Hepatocyte (in vitro differentiated cells): ENCODE results near the gene LASP1NB.

ENCODE experiments used
- DNase-seq: peaks from one replicate; pipeline ENCODE4 v3.0.0-alpha.2; 2016; ENCODE audit warnings: low spot score
- H2AFZ ChIP-seq: fragments of 200-600 bp; sonication (generic); 2 replicates; pipeline ENCODE4 v1.6.0; 2016; ENCODE audit warnings: antibody characterized with exemption, mild to moderate bottlenecking
- H3K27ac ChIP-seq: fragments of 200-600 bp; sonication (generic); 2 replicates; pipeline ENCODE4 v1.5.1; 2016; ENCODE audit warnings: mild to moderate bottlenecking
- H3K27me3 ChIP-seq: fragments of 200-600 bp; sonication (generic); 2 replicates; pipeline ENCODE4 v1.6.1; 2016
- H3K36me3 ChIP-seq: fragments of 200-600 bp; sonication (generic); replicated peaks from 2 replicates; pipeline ENCODE4 v1.5.1; 2016; ENCODE audit warnings: low read depth; ENCODE audit not compliant: insufficient read depth
- H3K4me1 ChIP-seq: fragments of 200-600 bp; sonication (generic); 2 replicates; pipeline ENCODE4 v1.5.1; 2016; ENCODE audit warnings: mild to moderate bottlenecking, moderate library complexity; ENCODE audit not compliant: insufficient read depth
- H3K4me2 ChIP-seq: fragments of 200-600 bp; sonication (generic); 2 replicates; pipeline ENCODE4 v1.6.0; 2016
- H3K4me3 ChIP-seq: fragments of 200-600 bp; sonication (generic); 2 replicates; pipeline ENCODE4 v1.5.1; 2016; ENCODE audit warnings: mild to moderate bottlenecking
- H3K79me2 ChIP-seq: fragments of 200-600 bp; sonication (generic); 2 replicates; pipeline ENCODE4 v1.6.0; 2017; ENCODE audit warnings: mild to moderate bottlenecking
- H3K9me2 ChIP-seq: fragments of 200-600 bp; sonication (generic); replicated peaks from 2 replicates; pipeline ENCODE4 v1.6.0; 2017; ENCODE audit warnings: mild to moderate bottlenecking; ENCODE audit not compliant: insufficient read depth
- H3K9me3 ChIP-seq: fragments of 200-600 bp; sonication (generic); 2 replicates; pipeline ENCODE4 v1.5.1; 2016; ENCODE audit warnings: low read depth, mild to moderate bottlenecking
- H4K20me1 ChIP-seq: fragments of 200-600 bp; sonication (generic); 2 replicates; pipeline ENCODE4 v1.6.0; 2016; ENCODE audit warnings: mild to moderate bottlenecking; ENCODE audit not compliant: insufficient read depth, poor library complexity, severe bottlenecking
- CTCF ChIP-seq: fragments of 200-600 bp; sonication (generic); IDR thresholded peaks from 2 replicates; pipeline ENCODE4 v1.5.1; 2016; ENCODE audit warnings: antibody characterized with exemption, mild to moderate bottlenecking; ENCODE audit not compliant: poor library complexity
- EZH2 ChIP-seq: fragments of 200-600 bp; sonication (generic); IDR thresholded peaks from 2 replicates; pipeline ENCODE4 v1.6.1; 2016; ENCODE audit warnings: antibody characterized with exemption, mild to moderate bottlenecking, borderline replicate concordance
- EZH2phosphoT487 ChIP-seq: fragments of 200-600 bp; sonication (generic); IDR thresholded peaks from one replicate; pipeline ENCODE4 v1.6.1; 2018; ENCODE audit warnings: antibody characterized with exemption, mild to moderate bottlenecking, low read depth, moderate library complexity; ENCODE audit not compliant: unreplicated experiment, severe bottlenecking
- WGBS: methylation state at CpG from one replicate; pipeline ENCODE4 v1.1.6; 2016; ENCODE audit warnings: low lambda C conversion rate; ENCODE audit errors: missing lambda C conversion rate; 5-methylcytosine and 5-hydroxymethylcytosine counted together

Gene LASP1NB

GRCh38 chr17:38906460-38907228 is 18.8 kb upstream of the LASP1NB start:
- no peak overlapping the region for H2AFZ ChIP-seq
- TF ChIP-seq CTCF: no peak
- no peak for TF ChIP-seq EZH2phosphoT487
- no peak for TF ChIP-seq EZH2
- H3K9me3 ChIP-seq: no peaks in the 10 kb centered on the region
- peak; percentile 3 for DNase-seq
- no peaks in the 10 kb centered on the region for H3K9me2 ChIP-seq
- peaks cover 93% of the 10 kb centered on the region for H3K79me2 ChIP-seq
- WGBS: 91% methylated on average over 7 of the region's 7 CpGs
- no peak overlapping the region for H3K4me2 ChIP-seq
- no peaks in the 10 kb centered on the region for H3K27me3 ChIP-seq
- H3K4me3 ChIP-seq: no peak overlapping the region
- peaks cover 4% of the 10 kb centered on the region for H3K4me1 ChIP-seq
- no peak overlapping the region for H3K27ac ChIP-seq
- H4K20me1 ChIP-seq: peaks cover 85% of the 10 kb centered on the region
- no peaks in the 10 kb centered on the region for H3K36me3 ChIP-seq

- H3K36me3 ChIP-seq: no peaks in the 10 kb centered on the region
- DNase-seq: no peak
- peaks cover 90% of the 10 kb centered on the region for H3K79me2 ChIP-seq
- H3K27ac ChIP-seq: no peak overlapping the region
- peaks cover 8% of the 10 kb centered on the region for H3K4me1 ChIP-seq
- H3K4me3 ChIP-seq: no peak overlapping the region
- no peak for TF ChIP-seq EZH2phosphoT487
- TF ChIP-seq EZH2: no peak
- TF ChIP-seq CTCF: no peak
- H3K9me2 ChIP-seq: no peaks in the 10 kb centered on the region
- H2AFZ ChIP-seq: no peak overlapping the region
- H3K4me2 ChIP-seq: no peak overlapping the region
- H3K9me3 ChIP-seq: no peaks in the 10 kb centered on the region
- peaks cover 89% of the 10 kb centered on the region for H4K20me1 ChIP-seq
- no peaks in the 10 kb centered on the region for H3K27me3 ChIP-seq
- WGBS: 79% methylated on average over 15 of the region's 15 CpGs
Measured at GRCh38 chr17:38907930-38908675, 17.3 kb upstream of the LASP1NB start.

- Histone ChIP-seq H3K4me2 (no peak overlapping the region), H3K27ac (no peak overlapping the region), H2AFZ (no peak overlapping the region), H3K4me1 (peaks cover 8% of the 10 kb centered on the region), H3K27me3 (no peaks in the 10 kb centered on the region), H4K20me1 (peaks cover 84% of the 10 kb centered on the region), H3K36me3 (no peaks in the 10 kb centered on the region), H3K79me2 (peaks cover 84% of the 10 kb centered on the region), H3K9me3 (no peaks in the 10 kb centered on the region), H3K4me3 (no peak overlapping the region), H3K9me2 (no peaks in the 10 kb centered on the region)
- DNase-seq: no peak
- WGBS: 72% methylated on average over 6 of the region's 8 CpGs
- TF ChIP-seq CTCF (no peak), EZH2 (no peak), EZH2phosphoT487 (no peak)
Measured at GRCh38 chr17:38908676-38909181, 16.7 kb upstream of the LASP1NB start.
